ENCODE data around the gene ARMC2. TPM values are rescaled to one million over a fixed set of nuclear protein-coding genes. Genes with fewer than 3 reads are reported as not detected.

ARMC2 gene
- total RNA-seq, 1 donor: 0.86 TPM

DNA sequence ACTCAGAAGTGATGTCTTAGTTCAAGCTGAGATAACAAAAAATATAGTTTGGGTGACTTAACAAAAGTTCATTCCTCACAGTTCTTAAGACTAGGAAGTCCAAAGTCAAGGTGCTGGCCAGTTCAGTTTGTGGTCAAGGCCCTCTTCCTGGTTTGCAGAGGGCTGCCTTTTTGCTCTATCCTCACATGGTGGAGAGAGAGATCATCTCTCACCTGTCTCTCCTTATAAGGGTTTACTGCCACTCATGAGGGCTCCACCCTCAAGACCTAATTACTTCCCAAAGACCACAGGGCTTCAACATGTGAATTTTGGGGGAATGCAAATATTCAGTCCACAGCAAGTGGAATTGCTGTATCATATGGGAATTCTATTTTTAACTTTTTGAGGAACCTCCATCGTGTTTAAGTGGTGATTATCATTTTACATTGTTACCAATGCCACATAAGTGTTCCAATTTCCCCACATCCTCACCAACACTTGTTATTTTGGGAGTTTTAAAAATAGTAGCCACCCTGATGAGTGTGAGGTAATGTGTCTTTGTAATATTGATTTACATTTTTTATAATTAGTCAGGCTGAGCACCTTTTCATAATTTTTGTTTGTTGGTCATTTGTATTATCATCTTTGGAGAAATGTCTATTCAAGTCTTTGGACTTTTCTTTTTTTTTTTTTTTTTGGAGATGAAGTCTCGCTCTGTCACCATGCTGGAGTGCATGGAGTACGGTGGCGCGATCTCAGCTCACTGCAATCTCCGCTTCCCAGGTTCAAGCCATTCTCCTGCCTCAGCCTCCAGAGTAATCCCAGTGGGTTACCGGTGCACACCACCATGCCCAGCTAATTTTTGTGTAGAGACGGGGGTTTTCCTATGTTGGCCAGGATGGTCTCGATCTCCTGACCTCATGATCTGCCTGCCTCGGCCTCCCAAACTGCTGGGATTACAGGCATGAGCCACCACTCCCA lies 134.2 kb downstream of the ARMC2 start:
- TF ChIP-seq, protein P1, sequence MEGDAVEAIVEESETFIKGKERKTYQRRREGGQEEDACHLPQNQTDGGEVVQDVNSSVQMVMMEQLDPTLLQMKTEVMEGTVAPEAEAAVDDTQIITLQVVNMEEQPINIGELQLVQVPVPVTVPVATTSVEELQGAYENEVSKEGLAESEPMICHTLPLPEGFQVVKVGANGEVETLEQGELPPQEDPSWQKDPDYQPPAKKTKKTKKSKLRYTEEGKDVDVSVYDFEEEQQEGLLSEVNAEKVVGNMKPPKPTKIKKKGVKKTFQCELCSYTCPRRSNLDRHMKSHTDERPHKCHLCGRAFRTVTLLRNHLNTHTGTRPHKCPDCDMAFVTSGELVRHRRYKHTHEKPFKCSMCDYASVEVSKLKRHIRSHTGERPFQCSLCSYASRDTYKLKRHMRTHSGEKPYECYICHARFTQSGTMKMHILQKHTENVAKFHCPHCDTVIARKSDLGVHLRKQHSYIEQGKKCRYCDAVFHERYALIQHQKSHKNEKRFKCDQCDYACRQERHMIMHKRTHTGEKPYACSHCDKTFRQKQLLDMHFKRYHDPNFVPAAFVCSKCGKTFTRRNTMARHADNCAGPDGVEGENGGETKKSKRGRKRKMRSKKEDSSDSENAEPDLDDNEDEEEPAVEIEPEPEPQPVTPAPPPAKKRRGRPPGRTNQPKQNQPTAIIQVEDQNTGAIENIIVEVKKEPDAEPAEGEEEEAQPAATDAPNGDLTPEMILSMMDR (IDR thresholded peaks at IDR 0.05; ENCODE audit: insufficient read depth, low read depth, low read length): no peak
- no peak for DNase-seq (ENCODE audit: low read depth)
- no peak overlapping the region for H3K4me3 ChIP-seq (ENCODE audit: low read depth, low read length)

DNA sequence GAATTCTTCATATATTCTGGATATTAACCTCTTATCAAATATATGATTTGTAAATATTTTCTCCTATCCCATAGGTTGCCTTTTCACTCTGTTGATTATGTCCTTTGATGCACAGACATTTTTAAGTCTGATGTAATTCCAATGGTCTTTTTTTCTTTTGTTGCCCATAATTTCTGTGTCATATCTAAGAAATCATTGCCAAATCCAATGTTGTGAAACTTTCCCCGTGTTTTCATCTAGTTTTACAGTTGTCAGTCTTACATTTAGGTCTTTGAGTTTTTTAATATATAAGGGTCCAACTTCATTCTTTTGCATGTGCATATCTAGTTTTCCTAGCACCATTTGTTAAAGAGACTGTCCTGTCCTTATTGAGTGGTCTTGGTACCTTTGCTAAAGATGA lies 134.9 kb downstream of the ARMC2 start:
- H3K4me3 ChIP-seq (ENCODE audit: low read depth, low read length): no peak overlapping the region
- DNase-seq (ENCODE audit: low read depth): peak; percentile 25
- TF ChIP-seq, protein P1 (IDR thresholded peaks at IDR 0.05; ENCODE audit: insufficient read depth, low read depth, low read length): no peak

DNA sequence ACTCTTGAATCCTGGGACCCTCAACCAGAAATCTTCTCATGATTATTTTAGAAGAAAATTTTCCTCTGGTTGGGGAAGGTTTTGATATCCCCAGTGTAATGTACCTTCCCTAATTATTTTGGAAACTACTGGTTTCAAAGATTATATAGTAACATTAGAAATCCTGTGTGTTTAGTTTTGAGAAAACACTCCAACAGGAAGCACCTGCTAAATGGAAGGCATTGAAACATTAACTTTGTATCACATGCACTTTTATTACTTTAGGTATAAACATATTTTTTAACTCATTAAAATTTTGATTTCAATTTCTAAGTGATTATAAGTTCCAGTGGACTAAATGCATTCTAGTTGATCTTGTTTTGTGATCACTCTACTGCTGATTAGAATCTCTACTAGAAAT lies 137.1 kb downstream of the ARMC2 start:
- TF ChIP-seq, protein P1 (IDR thresholded peaks at IDR 0.05; ENCODE audit: insufficient read depth, low read depth, low read length): no peak
- no peak overlapping the region for H3K4me3 ChIP-seq (ENCODE audit: low read depth, low read length)
- no peak for DNase-seq (ENCODE audit: low read depth)

GRCh38 chr6:108987156-108987555 lies 138.9 kb downstream of the ARMC2 start:
- H3K4me3 ChIP-seq (ENCODE audit: low read depth, low read length): no peak overlapping the region
- TF ChIP-seq, protein P1 (IDR thresholded peaks at IDR 0.05; ENCODE audit: insufficient read depth, low read depth, low read length): no peak
- no peak for DNase-seq (ENCODE audit: low read depth)

- TF ChIP-seq, protein P1 (IDR thresholded peaks at IDR 0.05; ENCODE audit: insufficient read depth, low read depth, low read length): no peak
- no peak overlapping the region for H3K4me3 ChIP-seq (ENCODE audit: low read depth, low read length)
- no peak for DNase-seq (ENCODE audit: low read depth)
Measured at GRCh38 chr6:108988296-108988695, 140.1 kb downstream of the ARMC2 start.

GRCh38 chr6:108988765-108989164 lies 140.5 kb downstream of the ARMC2 start:
- TF ChIP-seq, protein P1 (IDR thresholded peaks at IDR 0.05; ENCODE audit: insufficient read depth, low read depth, low read length): no peak
- no peak for DNase-seq (ENCODE audit: low read depth)
- no peak overlapping the region for H3K4me3 ChIP-seq (ENCODE audit: low read depth, low read length)
